Activated CD4-positive, CD25-positive, alpha-beta regulatory T cell treated with anti-CD3 and anti-CD28 coated beads, Interleukin-2, amount 50 U/mL, for 24 hours (primary cell): ENCODE data around the gene CYP11A1.
A peak's percentile ranks its signal among the peaks of the same experiment; 100 is the strongest.

ENCODE experiments used
- ATAC-seq, 2 donors: fragments of 150-1000 bp; cut with Tn5 transposase; one replicate each; pipeline ENCODE4 v1.10.0; 2021; ENCODE audit warnings: mild to moderate bottlenecking in 1 of 2, moderate library complexity in 1 of 2

The CYP11A1 gene

DNA sequence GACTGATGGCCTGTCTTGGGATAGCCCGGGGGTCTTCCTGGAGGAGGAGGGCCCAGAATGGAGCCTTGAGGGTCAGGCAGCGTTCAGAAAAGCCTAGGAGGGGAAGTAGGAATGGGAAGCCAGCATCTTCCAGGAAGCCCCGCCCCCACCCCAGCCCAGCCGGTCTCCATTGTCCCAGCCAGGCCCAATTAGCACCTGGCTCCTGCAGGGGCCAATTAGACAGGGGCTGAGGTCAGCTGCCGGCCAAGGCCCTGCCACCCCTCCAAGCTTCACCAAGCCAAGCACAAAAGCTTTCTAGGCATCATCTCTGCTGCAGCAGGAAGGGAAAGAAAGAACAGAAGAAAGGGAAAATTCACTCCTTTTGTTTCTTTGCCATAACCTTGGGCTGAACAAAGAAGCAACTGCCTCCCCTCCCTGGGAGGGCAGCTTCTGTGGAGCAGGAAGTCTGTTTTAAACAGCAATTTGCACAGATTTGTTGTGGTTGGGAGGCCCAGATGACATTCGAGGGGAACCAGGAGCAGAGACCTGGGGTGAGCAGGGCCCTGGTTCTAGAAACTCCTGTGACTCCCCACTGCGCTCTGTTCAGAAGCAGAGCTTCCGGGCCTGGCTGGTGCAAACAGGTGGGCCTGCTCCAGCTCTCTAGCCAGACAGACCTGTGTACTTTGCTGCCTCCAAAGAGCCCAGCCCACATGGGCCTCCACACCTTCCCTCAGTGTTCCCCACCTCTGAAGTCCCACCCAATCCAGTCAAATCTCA is 47.7 kb downstream of the CYP11A1 start:
- peak in 1 of 2 donors; percentile 3 for ATAC-seq

DNA sequence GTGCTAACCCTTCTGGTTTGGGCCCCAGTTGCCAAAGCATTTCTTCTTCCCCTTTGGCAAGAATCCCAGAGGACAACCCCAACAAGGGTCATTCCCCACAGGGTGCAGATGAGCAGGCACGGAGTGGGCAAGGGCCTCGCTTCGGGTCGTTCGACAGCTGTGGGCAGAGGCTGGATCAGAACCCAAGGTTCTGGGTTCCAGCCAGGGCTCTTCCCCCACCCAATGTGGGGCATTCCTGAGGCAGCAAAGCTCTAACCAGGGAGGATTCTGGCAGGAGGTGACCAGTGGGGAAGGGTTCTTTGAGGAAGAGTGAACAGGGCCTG is 48.3 kb downstream of the CYP11A1 start:
- no peak for ATAC-seq

DNA sequence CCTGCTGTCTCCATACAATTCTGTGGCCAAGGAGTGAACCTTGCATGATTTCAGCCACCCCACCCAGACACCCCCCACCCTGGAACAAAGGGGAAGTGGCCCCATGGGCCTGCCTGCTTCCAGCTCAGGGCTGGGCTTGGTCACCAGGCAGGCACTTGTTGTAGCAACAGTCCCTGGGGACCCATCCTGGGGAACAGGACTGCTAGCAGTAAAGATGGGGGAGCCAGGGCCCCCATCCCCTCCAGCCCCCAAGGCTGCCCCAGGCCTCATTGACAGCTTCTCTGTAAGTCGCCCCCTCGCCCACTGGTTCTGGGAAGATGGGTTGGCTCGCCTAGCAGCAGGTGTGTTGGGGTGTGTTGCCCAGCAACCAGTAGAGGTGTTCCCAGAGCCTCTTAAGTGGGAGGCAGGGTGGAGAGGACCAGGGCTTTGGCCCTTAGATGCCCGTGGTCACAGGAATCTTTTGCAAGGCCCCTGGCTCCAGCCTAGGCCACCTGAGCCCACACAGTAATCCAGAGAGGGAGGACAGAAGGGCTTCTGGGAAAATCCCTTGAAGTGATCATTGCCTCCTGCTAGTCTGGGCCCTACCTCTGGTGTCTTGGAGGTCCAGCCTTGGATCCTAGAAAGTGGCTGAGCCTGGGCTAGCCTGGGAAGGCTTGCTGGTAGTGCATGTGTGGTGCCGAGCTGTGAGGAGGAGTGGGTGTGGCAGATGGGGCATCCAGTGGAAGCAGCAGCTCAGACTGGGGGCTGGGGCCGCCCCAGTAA is 48.9 kb downstream of the CYP11A1 start:
- ATAC-seq: no peak

DNA sequence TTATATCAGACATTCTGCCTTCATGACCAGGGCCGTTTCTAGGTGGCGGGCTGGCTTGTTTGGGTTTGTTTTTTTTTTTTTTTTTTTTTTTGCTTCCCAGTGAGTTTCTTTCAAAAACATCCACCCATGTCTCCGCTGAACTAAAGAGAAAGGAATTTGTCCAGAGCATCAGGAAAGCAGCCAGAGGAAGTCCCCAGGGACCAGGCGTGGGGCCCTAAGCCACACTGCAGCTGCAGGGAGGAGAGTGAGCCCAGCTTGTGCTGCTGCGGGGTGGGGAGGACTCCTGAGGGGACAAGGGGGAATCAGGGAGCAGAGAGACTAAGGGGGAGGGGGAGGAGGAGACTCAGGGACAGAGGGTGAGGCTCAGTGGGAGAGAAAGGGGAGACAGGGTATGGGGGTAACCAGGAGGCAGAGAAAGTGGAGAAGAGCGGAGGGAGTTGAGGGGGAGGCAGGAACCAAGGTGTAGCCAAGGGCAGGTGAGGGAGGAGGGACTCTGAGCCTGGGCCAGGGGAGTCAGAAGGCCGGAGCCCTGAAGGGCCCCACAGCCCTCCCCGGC is 49.5 kb downstream of the CYP11A1 start:
- no peak for ATAC-seq

DNA sequence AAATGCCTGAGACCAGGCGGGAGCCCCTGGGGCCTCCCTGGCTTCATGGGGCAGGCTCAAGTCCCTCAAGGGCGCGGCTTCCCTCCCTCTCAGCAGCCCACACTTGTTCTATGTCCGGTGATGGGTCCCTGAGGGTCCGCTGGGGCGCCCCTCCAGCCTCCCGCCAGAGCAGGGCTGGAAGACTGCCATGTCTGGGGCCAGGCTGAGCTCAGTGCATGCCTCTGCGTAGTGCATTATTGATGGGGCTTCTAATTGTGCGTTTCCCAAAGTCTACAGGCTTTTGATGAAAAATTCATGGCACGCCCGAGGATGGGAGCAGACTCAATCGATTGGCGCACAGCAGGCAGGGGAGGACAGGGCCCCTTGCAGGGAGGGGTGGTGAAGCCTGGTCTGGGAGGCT is 51.3 kb downstream of the CYP11A1 start:
- ATAC-seq: no peak

DNA sequence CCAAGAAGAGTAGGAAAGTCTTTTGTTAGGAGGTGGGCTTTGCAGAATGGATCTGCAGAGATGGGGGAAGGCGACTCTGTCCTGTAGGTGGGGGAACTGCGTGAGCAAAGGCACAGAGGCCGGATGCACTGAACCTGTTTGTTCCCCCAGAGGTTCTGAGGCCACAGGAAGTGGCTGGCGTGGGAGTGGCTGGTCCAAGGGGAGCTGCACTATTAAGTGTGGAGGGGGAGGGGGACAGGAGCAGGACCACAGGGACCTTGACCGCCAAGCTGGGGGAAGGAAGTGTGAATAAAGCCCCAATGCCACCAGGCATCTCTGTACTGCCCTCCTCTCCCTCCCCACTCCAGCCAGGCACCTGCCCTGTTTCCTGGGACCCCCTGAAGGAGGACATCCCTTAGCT is 51.8 kb downstream of the CYP11A1 start:
- ATAC-seq: peak in 1 of 2 donors; percentile 34

DNA sequence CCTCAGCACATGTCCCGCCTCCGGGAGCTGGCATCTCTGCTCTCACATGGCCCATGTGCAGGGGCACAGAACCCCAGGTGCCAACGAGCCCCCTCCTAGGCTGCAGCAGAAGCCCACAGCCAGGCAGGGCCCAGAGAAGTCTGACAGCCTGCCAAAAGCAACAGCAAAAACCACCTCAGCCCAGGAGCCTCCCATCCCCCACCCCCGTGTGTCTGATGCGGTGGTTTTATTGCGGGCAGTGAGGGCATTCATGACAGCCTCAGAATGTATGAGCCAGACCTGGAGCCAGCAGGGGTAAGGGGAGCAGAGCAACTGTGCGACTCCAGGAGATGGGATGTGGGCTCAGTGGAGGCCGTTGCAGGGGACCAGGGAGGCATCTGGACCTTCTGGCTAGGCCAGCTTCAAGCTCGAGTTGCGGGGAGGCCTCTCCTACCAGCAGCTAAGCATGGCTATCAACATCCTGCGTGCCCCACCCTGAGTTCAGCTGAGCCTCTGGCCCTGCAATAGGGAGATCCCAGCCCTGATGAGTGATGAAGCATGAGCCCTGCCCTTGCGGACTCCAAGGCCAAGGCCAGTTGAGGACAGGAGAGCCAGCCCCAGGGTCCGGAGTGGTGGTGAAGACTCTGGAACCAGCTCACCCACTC is 52.5 kb downstream of the CYP11A1 start:
- ATAC-seq: peak; percentile 19 to 39

DNA sequence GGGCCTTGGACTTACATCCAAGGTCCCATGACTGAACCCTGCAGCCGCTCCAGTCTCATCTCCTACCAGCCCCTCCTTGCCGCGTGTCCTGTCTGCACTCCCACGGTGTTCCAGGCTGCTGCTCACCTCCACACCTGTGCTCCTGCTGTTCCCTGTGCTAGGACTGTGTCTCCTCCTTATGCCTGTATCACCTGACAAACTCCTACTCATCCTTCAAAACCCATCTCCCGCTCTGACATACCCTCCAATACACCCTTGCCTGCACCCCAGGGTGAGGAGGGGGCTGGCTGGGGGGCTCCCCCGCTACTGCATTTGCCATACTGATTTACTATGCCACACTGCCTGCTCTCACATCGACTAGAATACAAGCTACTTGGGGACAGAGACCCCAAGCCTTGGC is 53.6 kb downstream of the CYP11A1 start:
- no peak for ATAC-seq

DNA sequence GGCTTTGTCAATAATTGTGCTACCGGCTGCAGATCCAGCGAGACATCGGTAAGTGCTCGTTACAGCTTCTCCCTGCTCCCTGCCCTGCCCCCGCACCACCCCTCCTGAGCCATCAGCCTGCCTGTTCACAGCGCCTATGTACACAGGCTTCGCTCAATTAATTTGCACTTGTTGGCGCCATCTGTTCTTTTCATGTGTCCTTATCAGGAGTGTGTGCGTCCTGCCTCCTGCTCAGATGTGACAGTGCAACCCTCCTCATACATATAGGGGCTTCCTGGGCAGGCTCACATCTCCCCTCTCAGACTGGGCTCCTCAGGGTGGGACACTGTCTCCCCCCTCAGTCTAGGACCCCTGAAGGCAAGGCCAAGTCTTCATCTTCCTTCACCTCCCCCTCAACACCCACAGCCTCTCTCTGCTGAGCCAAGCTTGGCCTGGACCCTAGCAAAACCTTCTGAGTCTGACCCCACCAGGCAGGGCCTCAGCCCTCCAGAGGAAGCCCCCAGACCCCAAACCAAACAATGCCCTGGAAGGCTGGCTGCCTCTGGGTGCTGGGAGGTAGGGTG is 54.9 kb downstream of the CYP11A1 start:
- no peak for ATAC-seq

DNA sequence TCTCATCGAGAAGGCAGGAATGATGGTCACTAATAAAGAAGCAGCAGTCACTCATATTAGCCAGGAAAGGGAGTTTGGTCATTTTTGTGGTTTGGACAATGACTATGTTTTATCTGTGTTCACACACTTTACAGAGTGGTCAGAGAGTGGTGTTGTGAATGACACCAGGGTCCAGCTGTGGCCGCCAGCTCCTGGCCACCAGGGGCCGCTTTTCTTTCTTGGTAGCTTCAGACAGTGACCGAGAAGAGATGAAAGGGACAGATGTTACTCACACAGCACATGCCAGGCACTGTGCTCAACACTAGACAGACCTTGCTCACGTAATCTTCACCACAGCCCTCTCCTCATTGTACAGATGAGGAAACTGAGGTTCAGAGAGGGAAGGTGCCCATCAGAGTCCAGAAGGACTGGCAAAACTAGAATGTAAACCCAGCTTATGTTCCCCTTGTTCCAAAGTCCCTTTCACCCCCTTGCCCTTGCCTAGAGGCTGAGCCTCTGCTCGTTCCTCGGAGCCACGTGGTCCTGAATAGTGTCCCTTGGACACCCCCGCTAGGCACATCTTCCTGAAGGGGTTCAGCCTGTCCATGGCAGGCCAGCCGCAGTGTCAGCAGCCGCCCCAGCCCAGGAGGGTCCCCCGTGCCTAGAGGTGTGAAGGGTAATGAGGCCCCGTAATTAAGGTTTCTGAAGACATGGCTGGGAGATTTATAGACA is 55.6 kb downstream of the CYP11A1 start:
- ATAC-seq: no peak

DNA sequence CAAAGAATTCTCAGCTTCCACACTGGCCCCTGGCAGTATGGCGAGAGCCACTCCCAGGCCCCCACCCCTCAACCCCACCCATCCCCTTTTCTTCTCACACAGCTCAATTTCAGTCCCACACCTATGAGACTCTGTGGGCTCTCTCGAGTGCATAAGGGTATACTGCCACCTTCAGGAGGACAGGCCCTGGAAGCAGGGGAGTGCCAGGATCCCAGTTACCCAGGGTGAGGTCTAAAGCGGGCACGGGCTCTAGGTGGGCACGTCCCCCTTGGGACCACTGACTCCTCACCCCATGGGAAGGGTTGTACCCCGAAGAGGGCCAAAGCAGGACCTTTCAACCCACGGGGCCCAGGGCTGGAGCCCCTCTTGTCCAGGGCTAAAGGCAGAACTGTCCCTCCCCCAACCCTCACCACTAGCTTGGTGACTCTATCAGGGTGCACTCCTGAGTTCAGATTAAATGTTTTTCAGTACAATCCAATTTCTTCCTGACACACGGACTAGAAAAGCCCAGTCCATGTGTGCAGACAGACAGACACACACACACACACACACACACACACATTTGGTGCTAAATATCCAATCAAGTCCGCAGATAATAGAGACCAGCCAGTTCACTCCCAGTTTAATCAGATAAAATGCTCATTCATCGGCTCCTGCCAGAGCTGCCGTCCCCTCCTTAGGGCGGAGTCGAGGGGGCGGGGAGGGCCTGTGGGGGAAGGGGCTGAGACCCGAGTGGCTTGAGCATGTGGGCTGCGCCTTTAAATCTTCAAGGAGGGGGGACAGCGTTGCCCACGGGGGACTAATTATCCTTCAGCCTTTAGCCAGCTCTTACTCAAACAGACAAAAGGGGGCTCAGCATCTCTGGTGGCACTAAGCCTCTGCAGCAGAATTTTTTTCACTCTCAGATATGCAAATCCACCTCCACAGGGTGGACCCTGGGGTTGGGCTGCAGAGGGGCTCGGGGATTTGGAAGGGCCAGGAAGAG is 59.3 kb downstream of the CYP11A1 start:
- peak in 1 of 2 donors; percentile 58 for ATAC-seq

DNA sequence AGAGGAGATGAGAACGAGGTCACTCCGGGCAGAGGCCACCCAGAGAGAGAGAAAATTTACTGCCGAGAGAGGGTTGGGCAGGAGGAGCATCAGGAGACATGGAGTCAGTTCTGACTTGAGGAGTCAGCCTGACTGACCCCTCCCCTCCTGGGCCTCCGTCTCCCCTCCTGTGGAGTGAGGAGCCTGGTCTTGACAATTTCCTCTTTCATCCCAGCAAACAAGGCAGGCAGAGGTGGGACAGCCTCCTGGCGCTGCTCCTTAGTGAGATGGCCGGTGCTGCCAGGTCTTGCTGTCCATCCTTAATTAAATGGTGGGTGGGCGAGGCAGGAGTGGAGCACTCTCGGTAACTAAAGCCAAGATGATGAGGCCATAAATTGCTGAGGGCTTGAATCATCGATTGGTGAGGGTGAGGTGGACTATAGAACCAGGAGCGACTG is 60.6 kb downstream of the CYP11A1 start:
- no peak for ATAC-seq

DNA sequence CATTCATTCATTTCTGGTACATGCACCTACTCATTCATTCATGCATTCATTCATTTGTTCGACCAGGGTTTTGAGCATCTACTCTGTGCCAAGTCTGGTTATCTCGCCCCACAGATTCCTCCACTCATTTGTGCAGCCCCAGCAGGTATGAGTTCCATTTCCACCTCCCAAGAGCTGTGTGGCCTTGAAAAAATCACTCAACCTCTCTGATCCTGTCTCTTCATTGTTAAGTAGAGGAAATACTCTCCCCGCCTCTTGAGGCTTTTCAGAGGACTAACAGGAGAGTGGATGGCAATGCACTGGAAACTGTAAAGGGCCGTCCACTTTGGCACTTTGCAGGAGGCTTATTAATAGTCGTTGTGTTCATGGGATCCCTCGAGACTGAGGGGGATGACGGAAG is 61.8 kb downstream of the CYP11A1 start:
- ATAC-seq: no peak

DNA sequence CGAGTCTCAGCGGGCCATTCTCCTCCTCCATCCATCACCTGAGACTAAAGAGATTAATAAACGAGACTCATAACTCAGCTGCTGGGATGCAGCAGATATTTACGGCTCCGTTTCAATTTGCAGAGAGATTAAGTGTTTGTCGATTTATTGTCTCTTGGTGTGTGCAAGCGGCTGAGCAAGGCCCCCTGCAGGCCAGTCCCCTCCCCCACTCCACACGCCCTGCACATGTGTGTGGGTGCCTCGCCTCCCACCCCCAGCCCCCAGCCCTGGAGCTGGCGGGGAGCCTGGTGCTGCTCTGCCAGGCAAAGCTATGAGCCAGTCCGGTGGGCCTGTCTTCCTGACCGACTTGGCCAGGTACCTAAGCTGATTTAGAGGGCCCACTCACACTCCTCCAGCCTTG is 63.0 kb downstream of the CYP11A1 start:
- ATAC-seq: no peak

DNA sequence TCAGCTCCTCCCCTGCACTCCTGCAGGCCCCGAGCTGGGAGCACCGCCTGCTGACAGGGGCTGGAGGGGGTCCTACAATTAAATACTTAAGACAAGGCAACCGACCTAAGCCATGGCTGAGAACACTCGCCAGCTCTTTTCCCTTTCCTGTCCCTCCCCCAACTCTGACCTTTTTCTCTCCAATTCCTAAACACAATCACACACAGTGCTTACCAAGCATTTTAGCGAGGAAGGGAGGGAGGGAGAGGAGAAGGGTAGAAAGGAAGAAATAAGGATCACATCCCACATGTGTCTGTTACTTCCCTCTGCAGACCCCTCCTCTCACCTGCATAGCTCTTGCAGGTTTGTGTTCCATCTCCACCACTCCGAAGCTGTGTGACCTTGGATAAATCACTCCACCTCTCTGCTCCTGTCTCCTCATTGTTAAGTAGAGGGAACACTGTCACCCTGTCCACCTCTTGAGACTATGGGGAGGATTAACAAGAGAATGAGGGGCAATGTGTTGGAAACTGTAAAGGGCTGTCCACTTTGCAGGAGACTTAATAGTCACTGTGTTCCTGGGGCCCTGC is 63.6 kb downstream of the CYP11A1 start:
- no peak for ATAC-seq

DNA sequence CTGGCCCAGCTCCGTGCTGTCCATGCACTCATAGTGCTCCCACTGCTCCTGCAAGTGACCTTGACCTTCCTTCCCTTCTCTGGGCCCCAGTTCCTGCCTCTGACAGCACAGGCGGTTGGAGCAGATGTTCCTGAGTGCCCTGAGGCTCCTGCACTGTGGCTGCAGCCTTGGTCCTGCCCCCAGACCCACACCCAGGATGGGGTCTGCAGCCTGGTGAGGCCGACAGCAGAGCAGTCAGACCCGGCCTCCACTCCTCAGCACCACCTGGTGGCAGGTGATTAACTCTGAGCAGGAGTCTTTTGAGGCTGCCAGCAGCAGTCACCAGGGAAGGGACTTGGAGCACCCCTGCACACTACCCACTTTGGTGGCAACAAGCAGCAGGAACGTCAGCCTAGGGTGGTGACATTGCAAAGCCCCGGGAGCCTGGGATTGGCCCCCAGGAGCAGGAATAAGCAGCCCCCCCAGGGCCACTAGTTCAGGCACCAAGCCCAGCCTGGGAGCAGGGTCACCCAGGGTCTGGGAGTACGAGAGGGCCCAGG is 64.6 kb downstream of the CYP11A1 start:
- ATAC-seq: peak in 1 of 2 donors; percentile 34

DNA sequence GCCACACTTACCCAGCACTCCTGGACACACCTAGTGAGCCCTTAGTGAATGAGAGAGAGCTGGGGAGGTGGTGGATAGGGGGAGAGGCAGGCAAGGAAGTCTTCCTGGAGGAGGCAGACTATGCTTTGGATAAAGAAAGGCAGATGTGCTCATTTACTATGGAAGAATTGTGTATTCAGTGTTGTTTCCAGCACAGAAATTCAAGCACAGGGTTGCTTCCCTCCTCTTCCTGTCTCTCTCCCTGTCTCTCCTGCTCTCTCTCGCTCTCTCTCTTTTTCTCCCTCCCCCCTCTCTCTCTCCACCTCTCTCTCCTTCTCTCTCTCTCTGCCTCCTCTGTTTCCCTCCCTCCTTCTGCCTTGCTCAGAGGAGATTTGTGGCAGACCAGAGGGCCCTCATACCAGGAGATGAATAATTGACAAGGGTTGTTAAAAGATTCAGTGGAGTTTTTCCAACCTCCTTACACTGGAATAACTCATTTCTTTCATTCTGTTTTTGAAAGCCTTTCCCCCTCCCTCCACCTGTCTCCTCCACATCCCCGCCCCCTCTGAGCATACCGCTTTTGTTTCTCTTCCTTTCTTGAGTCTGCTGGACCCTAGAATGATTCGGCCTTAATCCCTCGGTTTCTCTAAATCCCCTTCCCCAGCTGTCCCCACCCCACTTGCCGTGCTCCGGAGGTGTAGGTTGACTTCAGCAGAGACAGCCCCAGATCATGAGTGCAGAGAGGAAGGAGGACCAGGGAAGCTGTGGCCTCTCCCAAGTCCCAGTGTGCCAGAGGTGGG is 65.7 kb downstream of the CYP11A1 start:
- ATAC-seq: no peak

DNA sequence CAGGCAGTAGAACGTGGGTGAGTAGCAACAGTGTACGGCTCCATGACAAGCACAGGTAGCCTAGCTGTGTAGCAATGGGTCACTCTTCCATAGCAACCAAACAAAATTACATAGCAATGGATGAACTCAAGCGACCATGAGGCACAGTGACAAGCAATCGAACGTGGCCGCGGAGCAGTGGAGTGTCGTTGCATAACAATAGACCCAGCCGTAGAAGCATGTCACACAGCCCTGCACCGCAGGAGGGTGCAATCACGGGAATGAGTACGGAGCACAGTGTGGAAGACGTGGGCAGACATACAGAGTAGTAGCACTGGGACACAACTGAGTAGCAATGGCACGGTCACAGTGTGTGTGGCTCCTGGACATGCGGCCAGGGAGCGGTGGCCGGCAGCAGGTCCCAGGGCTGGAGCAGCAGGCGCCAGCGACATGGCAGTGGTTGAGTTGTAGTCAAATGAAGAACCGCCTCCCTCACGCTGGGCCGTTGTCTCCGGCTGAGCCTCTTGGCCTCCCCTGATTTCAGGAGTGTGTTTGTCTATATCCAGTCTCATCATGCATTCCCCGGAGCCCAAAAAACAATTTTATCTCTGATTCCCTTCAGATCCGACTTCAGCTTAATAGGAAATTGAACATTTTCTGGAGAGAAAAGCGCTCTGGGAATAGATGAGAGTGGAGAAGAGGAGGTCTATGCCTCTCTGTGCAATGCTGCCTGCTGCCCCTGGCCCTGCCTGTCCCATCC is 67.2 kb downstream of the CYP11A1 start:
- no peak for ATAC-seq

DNA sequence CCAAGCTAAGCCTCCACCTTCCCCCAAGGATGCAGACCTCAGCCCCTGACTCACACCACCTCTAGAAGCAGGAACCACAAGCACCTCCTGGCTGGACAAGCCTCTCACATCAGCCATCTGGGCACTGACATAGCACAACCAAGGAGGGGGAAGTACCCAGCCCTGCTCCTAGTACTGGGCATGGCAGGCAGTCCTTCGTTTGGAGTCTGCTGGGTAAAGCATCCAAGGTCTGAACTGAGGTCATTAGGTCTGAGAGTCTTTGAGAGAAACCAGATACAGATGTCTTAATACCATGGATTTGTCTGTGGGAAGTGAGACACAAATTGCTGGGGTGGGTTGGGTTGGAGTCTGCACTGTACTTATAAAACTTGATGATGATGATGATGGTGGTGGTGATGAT is 69.6 kb downstream of the CYP11A1 start:
- ATAC-seq: no peak
